Ascending aorta (tissue), 2 donors: Measurements from ENCODE around the gene RADIL. TPM values are rescaled to one million over a fixed set of nuclear protein-coding genes. Genes with fewer than 3 reads are reported as not detected.
A peak's percentile ranks its signal among the peaks of the same experiment; 100 is the strongest.

Source experiments
- DNase-seq, 2 donors: peaks; one replicate each; pipeline ENCODE4 v3.0.0-alpha.2; 2019; ENCODE audit warnings: low spot score in 2 of 2
- H3K27ac ChIP-seq, 2 donors: fragments of 200-600 bp; sonication (generic); one replicate each; pipeline ENCODE4 v1.5.1; 2016 to 2017; ENCODE audit warnings: mild to moderate bottlenecking in 1 of 2
- H3K27me3 ChIP-seq: fragments of 200-600 bp; sonication (generic); one replicate; pipeline ENCODE4 v1.5.1; 2017
- H3K36me3 ChIP-seq, 2 donors: fragments of 200-600 bp; sonication (generic); one replicate each; pipeline ENCODE4 v1.5.1; 2016
- H3K4me1 ChIP-seq, 2 donors: fragments of 200-600 bp; sonication (generic); one replicate each; pipeline ENCODE4 v1.5.1; 2016 to 2017; ENCODE audit warnings: mild to moderate bottlenecking in 1 of 2
- H3K4me3 ChIP-seq, 2 donors: fragments of 200-600 bp; sonication (generic); one replicate each; pipeline ENCODE4 v1.5.1; 2016 to 2017; ENCODE audit warnings: mild to moderate bottlenecking in 1 of 2
- H3K9me3 ChIP-seq, 2 donors: fragments of 200-600 bp; sonication (generic); one replicate each; pipeline ENCODE4 v1.5.1; 2016
- CTCF ChIP-seq, 3 experiments: fragments of 200-600 bp in 2 of 3; fragments of 450-650 bp in 1 of 3; sonication (generic) in 2 of 3; IDR thresholded peaks; one replicate each; pipeline ENCODE4 v1.5.1; 2016 to 2019; ENCODE audit warnings: antibody characterized with exemption in 3 of 3, mild to moderate bottlenecking in 1 of 3, moderate library complexity in 1 of 3
- intact Hi-C: fragments of 100-400 bp; cut with DNase I; formaldehyde crosslinking; loops from one replicate; pipeline ENCODE4 v1.15.1; 2023
- total RNA-seq: library from RNA; depleted of rRNA; stranded (reverse); fragments of >200 nt; gene quantifications from one replicate; pipeline ENCODE4 v1.1.0, GENCODE V29; 2016

RADIL gene
- total RNA-seq, 1 donor from 2014 or later = 42.4 TPM

DNA sequence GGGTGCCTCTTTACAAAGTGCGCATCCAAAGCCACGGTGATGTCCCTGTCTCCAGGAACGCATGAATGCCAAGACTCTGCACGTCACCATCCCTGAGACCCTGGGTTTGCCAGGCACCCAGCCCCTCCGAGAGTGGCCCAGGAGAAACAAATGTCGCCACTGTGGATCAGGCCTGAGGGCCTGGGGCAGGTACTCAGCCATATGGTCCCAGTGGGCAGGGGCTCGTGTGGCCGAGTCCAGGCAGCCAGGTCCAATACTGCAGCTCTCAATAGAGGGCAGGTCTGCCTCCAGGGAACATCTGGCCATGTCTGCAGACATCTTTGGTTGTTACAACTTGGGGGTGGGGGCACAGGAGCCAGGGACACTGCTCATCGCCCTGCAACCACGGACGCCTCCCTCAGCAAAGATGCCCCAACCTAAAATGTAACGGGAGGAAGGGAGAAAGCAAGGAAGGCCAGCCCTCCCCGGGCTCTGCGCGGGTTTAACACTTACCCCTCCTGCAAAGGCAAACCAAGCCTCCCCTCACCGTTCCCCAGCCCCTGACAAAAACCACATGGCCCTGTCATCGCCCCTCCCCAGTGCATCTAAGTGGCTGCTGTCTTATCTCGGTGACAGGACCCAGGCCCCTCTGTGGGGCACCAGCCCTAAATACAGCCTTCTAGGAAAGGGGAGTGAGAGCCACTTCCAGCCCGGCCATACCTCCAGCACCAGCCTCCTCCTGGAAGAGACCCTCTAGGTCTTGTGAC is 11.4 kb downstream of the RADIL start:
- intact Hi-C loops = no loop called here
- no peaks in the 10 kb centered on the region for H3K27me3 ChIP-seq
- TF ChIP-seq CTCF (IDR thresholded peaks at IDR 0.05) = no peak
- peaks cover 0 to 8% of the 10 kb centered on the region in 2 donors for H3K9me3 ChIP-seq
- peaks cover 2 to 7% of the 10 kb centered on the region in 2 donors for H3K36me3 ChIP-seq
- no peak for DNase-seq
- H3K4me1 ChIP-seq = no peaks in the 10 kb centered on the region
- H3K27ac ChIP-seq = no peak overlapping the region
- H3K4me3 ChIP-seq = no peak overlapping the region

GRCh38 chr7:4871056-4871680 is 12.3 kb downstream of the RADIL start:
- peaks cover 0 to 8% of the 10 kb centered on the region in 2 donors for H3K9me3 ChIP-seq

DNA sequence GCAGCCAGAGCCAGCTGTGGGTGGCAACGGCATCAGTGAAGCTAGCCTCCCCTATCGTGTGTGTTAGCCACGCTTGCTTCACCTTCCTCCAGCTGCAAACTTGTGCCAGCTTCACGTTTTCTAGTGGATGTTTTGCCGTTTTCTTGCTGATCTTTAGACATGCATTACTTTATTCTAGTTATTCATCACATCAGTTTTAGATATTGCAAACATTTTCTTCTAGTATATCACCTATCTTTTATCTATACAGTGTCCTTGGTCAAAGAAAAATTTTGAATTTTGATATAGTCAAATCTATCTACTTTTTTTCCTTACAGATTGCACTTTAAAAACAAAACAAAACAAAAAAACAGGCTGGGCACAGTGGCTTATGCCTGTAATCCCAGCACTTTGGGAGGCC is 15.0 kb downstream of the RADIL start:
- peaks cover 0 to 15% of the 10 kb centered on the region in 2 donors for H3K9me3 ChIP-seq
- no peak overlapping the region for H3K4me3 ChIP-seq
- no peak for DNase-seq
- H3K27ac ChIP-seq = no peak overlapping the region
- no peaks in the 10 kb centered on the region for H3K27me3 ChIP-seq
- H3K4me1 ChIP-seq = no peaks in the 10 kb centered on the region
- no peak for TF ChIP-seq CTCF (IDR thresholded peaks at IDR 0.05)
- intact Hi-C loops = no loop called here
- H3K36me3 ChIP-seq = no peaks in the 10 kb centered on the region

More at GRCh38 chr7:4871056-4871680, 12.3 kb downstream of the RADIL start:
- Histone ChIP-seq H3K4me3 (no peak overlapping the region), H3K36me3 (no peaks in the 10 kb centered on the region), H3K4me1 (no peaks in the 10 kb centered on the region), H3K27ac (no peak overlapping the region), H3K27me3 (no peaks in the 10 kb centered on the region)
- no peak for DNase-seq
- intact Hi-C loops = no loop called here
- no peak for TF ChIP-seq CTCF (IDR thresholded peaks at IDR 0.05)

DNA sequence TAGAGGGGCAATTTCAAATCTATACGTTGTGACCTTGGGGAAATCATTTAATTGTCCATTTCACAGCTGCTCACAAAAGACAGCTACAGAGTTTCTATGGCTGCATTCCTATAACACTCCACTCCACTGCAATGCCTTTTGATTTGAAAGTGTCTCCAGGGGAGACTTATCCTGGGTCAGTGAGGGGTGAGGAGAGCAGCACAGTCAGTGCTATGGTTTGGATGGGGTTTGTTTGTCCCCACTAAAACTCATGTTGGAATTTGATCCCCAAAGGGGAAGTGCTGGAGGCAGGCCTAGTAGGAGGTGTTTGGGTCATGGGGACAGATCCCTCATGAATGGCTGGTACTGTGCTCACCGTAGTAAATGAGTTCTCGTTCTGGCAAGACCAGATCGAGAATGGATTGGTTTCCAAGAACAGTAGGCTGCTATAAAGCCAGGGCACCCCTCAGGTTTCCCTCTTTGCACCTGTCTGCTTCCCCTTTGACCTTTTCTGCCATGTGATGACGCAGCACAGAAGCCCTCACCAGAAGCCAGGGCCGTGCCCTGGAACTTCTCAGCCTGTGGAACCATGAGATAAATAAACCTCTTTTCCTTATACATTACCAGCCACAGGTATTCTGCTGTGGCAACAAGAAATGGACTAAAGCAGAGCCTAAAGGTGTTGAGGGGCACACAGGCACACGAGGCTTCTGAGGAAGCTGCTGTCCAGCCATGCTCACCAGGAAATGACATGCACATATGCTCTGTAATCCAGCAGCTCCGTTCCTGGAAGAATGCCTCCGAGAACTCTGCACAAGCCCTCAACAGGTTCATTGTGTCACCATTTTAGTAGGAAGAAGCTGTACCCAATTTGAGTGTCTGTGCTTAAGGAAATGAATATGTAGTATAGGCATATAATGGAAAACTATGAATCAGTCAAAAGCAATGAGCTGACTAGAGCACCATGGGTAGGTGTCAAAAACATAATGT is 16.7 kb downstream of the RADIL start:
- intact Hi-C loops = no loop called here
- DNase-seq = no peak
- Histone ChIP-seq H3K4me3 (no peak overlapping the region), H3K36me3 (no peaks in the 10 kb centered on the region), H3K27ac (no peak overlapping the region), H3K9me3 (peaks cover 2 to 27% of the 10 kb centered on the region in 2 donors), H3K4me1 (no peaks in the 10 kb centered on the region), H3K27me3 (no peaks in the 10 kb centered on the region)
- TF ChIP-seq CTCF (IDR thresholded peaks at IDR 0.05) = no peak

DNA sequence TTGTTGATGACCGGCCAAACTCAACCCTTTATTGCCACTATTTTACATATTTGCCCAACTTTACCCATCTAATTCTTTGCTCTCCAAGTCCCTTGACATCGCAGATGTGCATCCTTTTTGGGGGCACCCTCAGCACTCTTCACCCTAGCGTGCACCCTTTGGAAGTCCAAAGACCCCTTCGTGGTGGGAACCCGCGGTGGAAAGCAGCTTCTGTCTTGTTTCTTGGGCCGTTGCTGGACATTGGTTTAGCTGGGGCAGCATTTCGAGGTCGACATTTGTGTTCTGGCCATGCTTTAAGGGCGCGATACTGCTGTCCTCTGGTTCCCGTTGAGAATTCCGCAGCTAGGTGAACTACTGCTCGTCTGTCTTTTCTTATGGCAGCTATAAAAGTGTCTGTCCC is 21.4 kb downstream of the RADIL start:
- no peaks in the 10 kb centered on the region for H3K36me3 ChIP-seq
- no peak for DNase-seq
- peaks cover 8 to 31% of the 10 kb centered on the region in 2 donors for H3K9me3 ChIP-seq
- no peaks in the 10 kb centered on the region for H3K27me3 ChIP-seq
- peak overlapping the region in 1 of 2 donors; percentile 49 for H3K4me3 ChIP-seq
- H3K27ac ChIP-seq = no peak overlapping the region
- intact Hi-C loops = no loop called here
- no peak for TF ChIP-seq CTCF (IDR thresholded peaks at IDR 0.05)
- H3K4me1 ChIP-seq = no peaks in the 10 kb centered on the region
